Naive thymus-derived CD8-positive, alpha-beta T cell (primary cell): ENCODE results near the gene SLC34A1. TPM values are rescaled to one million over a fixed set of nuclear protein-coding genes. Genes with fewer than 3 reads are reported as not detected.

Experiments used
- ATAC-seq, 2 donors: fragments of 150-1000 bp; cut with Tn5 transposase in 1 of 2; sonication (Bioruptor Pico), chemical (Tn5 transposase) in 1 of 2; 1 replicate in 1 of 2; 2 replicates in 1 of 2; pipeline ENCODE4 v1.10.0; 2021; ENCODE audit warnings: mild to moderate bottlenecking in 2 of 2, moderate library complexity in 2 of 2
- POLR2A ChIA-PET: fragments of 350-600 bp; sonication (Branson Sonifier 250); formaldehyde crosslinking; loops from one replicate; lab custom pipeline; 2021; ENCODE audit warnings: antibody characterized with exemption; lab: Charles Lee
- DNase-seq, 10 donors: peaks; one replicate each; pipeline versions ENCODE4 v3.0.0 to v3.0.0-alpha.2; 2020 to 2022
- H3K27ac Mint-ChIP-seq, 10 donors: one replicate each; pipeline ENCODE4 v1.8.0; 2020 to 2022; ENCODE audit warnings: mild to moderate bottlenecking in 10 of 10, mixed read lengths in 10 of 10, moderate library complexity in 4 of 10, inconsistent platforms in 1 of 10
- H3K27me3 Mint-ChIP-seq, 5 donors: one replicate each; pipeline ENCODE4 v1.8.0; 2021 to 2022; ENCODE audit warnings: mixed read lengths in 5 of 5
- H3K36me3 Mint-ChIP-seq, 3 donors: one replicate each; pipeline ENCODE4 v1.8.0; 2020 to 2022; ENCODE audit warnings: mixed read lengths in 3 of 3, mild to moderate bottlenecking in 2 of 3, inconsistent platforms in 1 of 3
- H3K4me1 Mint-ChIP-seq, 4 donors: one replicate each; pipeline ENCODE4 v1.8.0; 2021 to 2022; ENCODE audit warnings: mixed read lengths in 4 of 4
- H3K4me3 Mint-ChIP-seq, 10 donors: one replicate each; pipeline ENCODE4 v1.8.0; 2020 to 2022; ENCODE audit warnings: mild to moderate bottlenecking in 10 of 10, mixed read lengths in 10 of 10, moderate library complexity in 6 of 10, inconsistent platforms in 1 of 10
- H3K9me3 Mint-ChIP-seq, 9 donors: one replicate each; pipeline ENCODE4 v1.8.0; 2020 to 2022; ENCODE audit warnings: mixed read lengths in 9 of 9, mild to moderate bottlenecking in 3 of 9, inconsistent platforms in 1 of 9, moderate library complexity in 1 of 9
- polyA plus RNA-seq, 3 donors: library from polyadenylated mRNA; unstranded; fragments of 300-500 nt; fragmentation: Illumina TruSeq; gene quantifications; one replicate each; pipeline ENCODE4 v1.2.3, GENCODE V29; 2021
- total RNA-seq, 8 experiments: library from RNA in 2 of 8; stranded (reverse) in 2 of 8; gene quantifications; one replicate each; pipeline ENCODE4 v1.2.3 and lab custom pipeline; 2021 to 2026

The SLC34A1 gene
- total and polyA plus RNA-seq, 5 experiments from 2014 or later: 0.16 to 0.25 TPM; not detected in 3

GRCh38 chr5:177430972-177431316 lies 46.7 kb downstream of the SLC34A1 start:
- ATAC-seq: no peak
- Mint-ChIP-seq H3K27ac (peak overlapping the region; percentile 90 to 97 (median 94)), H3K4me3 (peak overlapping the region; percentile 82 to 97 (median 92)), H3K4me1 (peaks cover 25 to 81% (median 75%) of the 10 kb centered on the region in 4 donors), H3K36me3 (peaks cover 0 to 50% (median 12%) of the 10 kb centered on the region in 3 donors), H3K27me3 (no peaks in the 10 kb centered on the region), H3K9me3 (no peaks in the 10 kb centered on the region)
- POLR2A ChIA-PET: interaction anchor here (0.8 to 34.6 kb wide), 9 partner anchors 15 to 79 kb away, joined by 3 to 1530 read pairs (median 7); partner anchors contain the start of genes F12, LMAN2, PDLIM7 and PRR7
- DNase-seq: peak in 1 of 10 donors; percentile 29

- Mint-ChIP-seq H3K9me3 (no peaks in the 10 kb centered on the region), H3K27ac (peak overlapping the region; percentile 87 to 97 (median 93)), H3K4me1 (peaks cover 24 to 86% (median 73%) of the 10 kb centered on the region in 4 donors), H3K27me3 (no peaks in the 10 kb centered on the region), H3K4me3 (peak overlapping the region; percentile 82 to 97 (median 92)), H3K36me3 (peaks cover 0 to 53% (median 12%) of the 10 kb centered on the region in 3 donors)
- ATAC-seq: peak; percentile 58 to 60
- POLR2A ChIA-PET: interaction anchor here (0.8 to 34.6 kb wide), 14 partner anchors 8 to 690 kb away, joined by 3 to 1530 read pairs (median 4); partner anchors contain the start of genes F12, LMAN2, PDLIM7 and PRELID1
- peak; percentile 47 to 88 (median 72) for DNase-seq
These were observed 47.3 kb downstream of the SLC34A1 start for GRCh38 chr5:177431317-177432142.

- Mint-ChIP-seq H3K4me3 (peak overlapping the region; percentile 77 to 97 (median 89)), H3K4me1 (peaks cover 27 to 92% (median 80%) of the 10 kb centered on the region in 4 donors), H3K36me3 (peaks cover 0 to 61% (median 16%) of the 10 kb centered on the region in 3 donors), H3K27ac (peak overlapping the region; percentile 87 to 97 (median 92)), H3K27me3 (no peaks in the 10 kb centered on the region), H3K9me3 (no peaks in the 10 kb centered on the region)
- POLR2A ChIA-PET: interaction anchor here (0.8 to 34.6 kb wide), 13 partner anchors 9 to 689 kb away, joined by 3 to 1530 read pairs (median 4); partner anchors contain the start of genes F12, LMAN2, PDLIM7 and PRELID1
- DNase-seq (no peak), ATAC-seq (no peak)
These were observed 48.1 kb downstream of the SLC34A1 start for GRCh38 chr5:177432143-177432838.

- Mint-ChIP-seq H3K27ac (peak overlapping the region; percentile 57 to 95 (median 82)), H3K4me3 (peak overlapping the region in 9 of 10 donors; percentile 12 to 82 (median 61)), H3K4me1 (peaks cover 24 to 92% (median 82%) of the 10 kb centered on the region in 4 donors), H3K9me3 (no peaks in the 10 kb centered on the region), H3K36me3 (peaks cover 0 to 65% (median 20%) of the 10 kb centered on the region in 3 donors), H3K27me3 (no peaks in the 10 kb centered on the region)
- POLR2A ChIA-PET: interaction anchor here (0.9 to 34.6 kb wide), 4 partner anchors 15 to 71 kb away, joined by 3 to 1530 read pairs (median 144); partner anchors contain the start of genes F12 and PRR7
- no peak for ATAC-seq
- no peak for DNase-seq
These were observed 48.8 kb downstream of the SLC34A1 start for GRCh38 chr5:177432839-177433657.

- POLR2A ChIA-PET: interaction anchor here (0.9 to 34.6 kb wide), 4 partner anchors 9 to 97 kb away, joined by 6 to 1530 read pairs (median 150); partner anchors contain the start of genes F12, GRK6 and PRR7
- ATAC-seq: no peak
- Mint-ChIP-seq H3K27ac (peak overlapping the region in 9 of 10 donors; percentile 14 to 95 (median 71)), H3K9me3 (no peaks in the 10 kb centered on the region), H3K4me1 (peaks cover 28 to 92% (median 85%) of the 10 kb centered on the region in 4 donors), H3K36me3 (peaks cover 0 to 72% (median 23%) of the 10 kb centered on the region in 3 donors), H3K4me3 (peak overlapping the region in 8 of 10 donors; percentile 24 to 82 (median 63)), H3K27me3 (no peaks in the 10 kb centered on the region)
- no peak for DNase-seq
These were observed 49.5 kb downstream of the SLC34A1 start for GRCh38 chr5:177433658-177434217.

- peak in 1 of 2 donors; percentile 12 for ATAC-seq
These were observed 50.2 kb downstream of the SLC34A1 start for GRCh38 chr5:177434437-177434836.

GRCh38 chr5:177434942-177435738 lies 50.9 kb downstream of the SLC34A1 start:
- DNase-seq (peak in 1 of 10 donors; percentile 41), ATAC-seq (no peak)
- no peaks in the 10 kb centered on the region for H3K9me3 Mint-ChIP-seq
- POLR2A ChIA-PET: interaction anchor here (0.9 to 34.6 kb wide), 8 partner anchors 9 to 74 kb away, joined by 4 to 1530 read pairs (median 22); partner anchors contain the start of genes F12, GRK6 and PRR7
- H3K27me3 Mint-ChIP-seq: no peaks in the 10 kb centered on the region
- peaks cover 24 to 90% (median 83%) of the 10 kb centered on the region in 4 donors for H3K4me1 Mint-ChIP-seq
- H3K36me3 Mint-ChIP-seq: peaks cover 0 to 75% (median 27%) of the 10 kb centered on the region in 3 donors
- H3K27ac Mint-ChIP-seq: peak overlapping the region in 8 of 10 donors; percentile 27 to 95 (median 86)
- peak overlapping the region in 3 of 10 donors; percentile 22 to 76 (median 54) for H3K4me3 Mint-ChIP-seq

More at GRCh38 chr5:177434437-177434836, 50.2 kb downstream of the SLC34A1 start:
- POLR2A ChIA-PET: interaction anchor here (0.9 to 34.6 kb wide), 6 partner anchors 9 to 97 kb away, joined by 4 to 1530 read pairs (median 10); partner anchors contain the start of genes F12, GRK6 and PRR7
- Mint-ChIP-seq H3K36me3 (peaks cover 0 to 72% (median 27%) of the 10 kb centered on the region in 3 donors), H3K4me1 (peaks cover 21 to 90% (median 83%) of the 10 kb centered on the region in 4 donors), H3K27me3 (no peaks in the 10 kb centered on the region), H3K9me3 (no peaks in the 10 kb centered on the region), H3K4me3 (peak overlapping the region; percentile 49 to 81 (median 66)), H3K27ac (peak overlapping the region in 9 of 10 donors; percentile 83 to 95 (median 87))
- DNase-seq: peak in 1 of 10 donors; percentile 36

- Mint-ChIP-seq H3K36me3 (peaks cover 0 to 77% (median 26%) of the 10 kb centered on the region in 3 donors), H3K4me1 (peaks cover 21 to 86% (median 79%) of the 10 kb centered on the region in 4 donors)
- POLR2A ChIA-PET: interaction anchor here (1.0 to 25.4 kb wide), 5 partner anchors 8 to 117 kb away, joined by 3 to 1530 read pairs (median 4); partner anchors contain the start of genes F12, GRK6 and PRR7
These were observed 51.8 kb downstream of the SLC34A1 start for GRCh38 chr5:177435847-177436536.

GRCh38 chr5:177437623-177438022 lies 53.4 kb downstream of the SLC34A1 start:
- no peaks in the 10 kb centered on the region for H3K9me3 Mint-ChIP-seq
- H3K36me3 Mint-ChIP-seq: peaks cover 0 to 82% (median 23%) of the 10 kb centered on the region in 3 donors
- peaks cover 28 to 84% (median 72%) of the 10 kb centered on the region in 4 donors for H3K4me1 Mint-ChIP-seq
- DNase-seq: no peak
- POLR2A ChIA-PET: interaction anchor here (3.9 to 25.4 kb wide), 2 partner anchors 9 to 20 kb away, joined by 30 to 1530 read pairs; partner anchors contain the start of genes F12, GRK6 and PRR7
- no peaks in the 10 kb centered on the region for H3K27me3 Mint-ChIP-seq
- H3K4me3 Mint-ChIP-seq: peak overlapping the region in 2 of 10 donors; percentile 20 to 29
- ATAC-seq: no peak
- peak overlapping the region in 9 of 10 donors; percentile 48 to 90 (median 86) for H3K27ac Mint-ChIP-seq

More at GRCh38 chr5:177435847-177436536, 51.8 kb downstream of the SLC34A1 start:
- Mint-ChIP-seq H3K27me3 (no peaks in the 10 kb centered on the region), H3K27ac (peak overlapping the region in 6 of 10 donors; percentile 53 to 95 (median 74)), H3K4me3 (peak overlapping the region in 1 of 10 donors; percentile 41), H3K9me3 (no peaks in the 10 kb centered on the region)
- no peak for DNase-seq
- no peak for ATAC-seq
